SU-DHL-6 (cell line): ENCODE results near the gene MYL12B.

Source experiments
- H2AFZ ChIP-seq: fragments of 200-600 bp; sonication (generic); 2 replicates; pipeline ENCODE4 v1.6.1; 2014; ENCODE audit warnings: low read depth, mild to moderate bottlenecking, moderate library complexity, mixed read lengths, antibody characterized with exemption, low read length; ENCODE audit not compliant: severe bottlenecking
- H3F3A ChIP-seq: fragments of 200-600 bp; shearing (Covaris generic); 2 replicates; pipeline ENCODE4 v1.6.0; 2016; ENCODE audit warnings: antibody characterized with exemption, mild to moderate bottlenecking; ENCODE audit not compliant: insufficient read depth
- H3K27ac ChIP-seq: fragments of 200-600 bp; sonication (generic); 2 replicates; pipeline ENCODE4 v1.5.1; 2016; ENCODE audit warnings: low read depth, mild to moderate bottlenecking, low read length, moderate library complexity, mixed read lengths
- H3K27me3 ChIP-seq: fragments of 200-600 bp; sonication (generic), shearing (Covaris generic); 2 replicates; pipeline ENCODE4 v1.6.0; 2014; ENCODE audit warnings: mild to moderate bottlenecking, low read length
- H3K36me3 ChIP-seq: fragments of 200-600 bp; sonication (generic); 2 replicates; pipeline ENCODE4 v1.6.1; 2014; ENCODE audit warnings: mild to moderate bottlenecking, low read length, mixed read lengths
- H3K4me2 ChIP-seq: fragments of 300-600, 200-600 bp; shearing (Covaris generic), sonication (generic); 2 replicates; pipeline ENCODE4 v1.6.0; 2014; ENCODE audit warnings: low read length, low read depth, mild to moderate bottlenecking; ENCODE audit not compliant: poor library complexity, severe bottlenecking
- H3K4me3 ChIP-seq: fragments of 200-600 bp; sonication (generic); 2 replicates; pipeline ENCODE4 v1.5.1; 2014; ENCODE audit warnings: antibody characterized with exemption, low read length, mild to moderate bottlenecking, mixed read lengths; ENCODE audit not compliant: insufficient read depth, poor library complexity, severe bottlenecking
- H3K79me2 ChIP-seq: fragments of 200-600 bp; sonication (generic); 2 replicates; pipeline ENCODE4 v1.6.1; 2014; ENCODE audit warnings: mild to moderate bottlenecking, low read length, moderate library complexity; ENCODE audit not compliant: insufficient read depth
- H3K9ac ChIP-seq: fragments of 200-600 bp; sonication (generic); 2 replicates; pipeline ENCODE4 v1.7.0; 2014; ENCODE audit warnings: mild to moderate bottlenecking, low read length
- H3K9me2 ChIP-seq: fragments of 200-600 bp; sonication (generic); replicated peaks from 2 replicates; pipeline ENCODE4 v1.6.1; 2014; ENCODE audit warnings: low read length; ENCODE audit not compliant: insufficient read depth
- H3K9me3 ChIP-seq: fragments of 200-600 bp; sonication (generic); 2 replicates; pipeline ENCODE4 v1.6.1; 2014; ENCODE audit warnings: low read length, mixed read lengths; ENCODE audit not compliant: insufficient read depth
- H4K20me1 ChIP-seq: fragments of 200-600 bp; sonication (generic); 2 replicates; pipeline ENCODE4 v1.6.1; 2014; ENCODE audit warnings: low read depth, mild to moderate bottlenecking, antibody characterized with exemption, low read length, moderate library complexity, mixed read lengths
- CTCF ChIP-seq: fragments of 200-600 bp; sonication (generic); IDR thresholded peaks from one replicate; pipeline ENCODE4 v1.5.1; 2017; ENCODE audit warnings: antibody characterized with exemption, mild to moderate bottlenecking, low read length, moderate library complexity; ENCODE audit not compliant: insufficient read depth, poor library complexity, severe bottlenecking
- EZH2phosphoT487 ChIP-seq: fragments of 200-600 bp; sonication (generic), shearing (Covaris generic); conservative IDR thresholded peaks from 2 replicates; pipeline ENCODE4 v1.6.1; 2018; ENCODE audit warnings: mild to moderate bottlenecking, antibody characterized with exemption, low read length, moderate library complexity, mixed read lengths

MYL12B gene

GRCh38 chr18:3214855-3215637, 46.9 kb upstream of the MYL12B start:
- H2AFZ ChIP-seq, result no peak overlapping the region
- no peak overlapping the region for H3K27ac ChIP-seq
- no peaks in the 10 kb centered on the region for H3F3A ChIP-seq
- H3K27me3 ChIP-seq, result no peaks in the 10 kb centered on the region
- no peaks in the 10 kb centered on the region for H4K20me1 ChIP-seq
- H3K36me3 ChIP-seq, result no peaks in the 10 kb centered on the region
- H3K9me3 ChIP-seq, result no peaks in the 10 kb centered on the region
- TF ChIP-seq CTCF (no peak), EZH2phosphoT487 (no peak)
- H3K9me2 ChIP-seq, result no peaks in the 10 kb centered on the region
- no peak overlapping the region for H3K4me2 ChIP-seq
- H3K4me3 ChIP-seq, result no peak overlapping the region
- no peaks in the 10 kb centered on the region for H3K79me2 ChIP-seq
- no peak overlapping the region for H3K9ac ChIP-seq

- H3K9ac ChIP-seq, result no peak overlapping the region
- no peaks in the 10 kb centered on the region for H3K36me3 ChIP-seq
- no peak overlapping the region for H3K27ac ChIP-seq
- no peak overlapping the region for H2AFZ ChIP-seq
- no peaks in the 10 kb centered on the region for H3K79me2 ChIP-seq
- no peaks in the 10 kb centered on the region for H3K9me2 ChIP-seq
- no peaks in the 10 kb centered on the region for H4K20me1 ChIP-seq
- no peak overlapping the region for H3K4me2 ChIP-seq
- no peaks in the 10 kb centered on the region for H3K9me3 ChIP-seq
- no peaks in the 10 kb centered on the region for H3F3A ChIP-seq
- no peak overlapping the region for H3K4me3 ChIP-seq
- no peaks in the 10 kb centered on the region for H3K27me3 ChIP-seq
- TF ChIP-seq EZH2phosphoT487, result no peak
- TF ChIP-seq CTCF, result no peak
Measured at GRCh38 chr18:3216987-3217386, 44.9 kb upstream of the MYL12B start.

GRCh38 chr18:3217948-3218647, 43.8 kb upstream of the MYL12B start:
- H3K27ac ChIP-seq, result no peak overlapping the region
- no peak overlapping the region for H3K4me2 ChIP-seq
- no peaks in the 10 kb centered on the region for H3K27me3 ChIP-seq
- no peak for TF ChIP-seq CTCF
- TF ChIP-seq EZH2phosphoT487, result no peak
- no peak overlapping the region for H2AFZ ChIP-seq
- no peak overlapping the region for H3K9ac ChIP-seq
- H3K9me3 ChIP-seq, result no peaks in the 10 kb centered on the region
- H3K36me3 ChIP-seq, result no peaks in the 10 kb centered on the region
- no peaks in the 10 kb centered on the region for H3K79me2 ChIP-seq
- H3F3A ChIP-seq, result no peaks in the 10 kb centered on the region
- no peak overlapping the region for H3K4me3 ChIP-seq
- H4K20me1 ChIP-seq, result no peaks in the 10 kb centered on the region
- no peaks in the 10 kb centered on the region for H3K9me2 ChIP-seq
